ENCODE data around the gene PIEZO1. TPM values are rescaled to one million over a fixed set of nuclear protein-coding genes. Genes with fewer than 3 reads are reported as not detected.

The PIEZO1 gene
- total and polyA plus RNA-seq, 9 of the 15 experiments (the other 6 are each of a cell fraction or from before 2014, with no cell fraction given), result 3.6 to 432 (median 131) TPM

DNA sequence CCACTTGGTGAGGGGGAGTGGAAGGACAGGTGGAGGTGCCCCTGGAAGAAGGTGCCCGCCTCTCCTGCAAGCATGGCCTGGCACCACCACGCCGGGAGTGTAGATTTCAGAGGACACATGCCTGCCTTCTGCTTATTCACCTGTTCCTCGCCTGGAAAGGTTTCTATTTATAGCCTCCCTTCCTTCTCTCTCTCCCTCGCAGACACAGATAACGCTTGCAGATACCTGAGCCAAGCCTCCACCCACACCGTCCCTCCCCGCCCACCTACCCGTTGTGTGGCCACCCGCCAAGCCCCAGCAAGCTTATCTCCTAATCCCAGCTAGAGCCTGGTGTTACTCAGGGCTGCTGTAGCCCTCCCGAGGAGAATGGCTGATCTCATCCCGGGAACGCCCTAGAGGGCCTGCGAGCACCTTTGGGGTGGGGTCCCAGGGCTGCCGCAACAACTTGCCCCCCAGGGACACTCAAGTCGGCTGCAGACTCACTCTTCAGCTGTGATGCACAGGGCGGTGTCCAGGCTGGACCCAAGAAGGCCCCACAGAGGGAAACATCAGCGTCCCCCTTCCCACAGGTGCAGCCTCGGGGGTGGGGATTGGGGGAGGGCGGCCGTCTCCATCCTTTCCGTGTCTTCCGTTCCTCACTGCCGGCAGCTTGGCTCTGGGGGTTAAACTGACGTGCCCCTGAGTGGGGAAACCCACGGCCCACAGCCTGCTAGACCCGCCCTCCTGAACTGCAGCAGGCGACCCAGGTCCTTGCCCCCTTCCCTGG, 96.8 kb downstream of the PIEZO1 start (continued):
- TF ChIP-seq ETS2 (tag; IDR thresholded peaks at IDR 0.05; ENCODE audit: borderline replicate concordance, poor library complexity, severe bottlenecking) (no peak), SREBF2 (CRISPR knock-in tag; IDR thresholded peaks at IDR 0.05) (no peak), ZNF143 (CRISPR knock-in tag; IDR thresholded peaks at IDR 0.05) (peak; percentile 45; the same call in 1 of the 2 replicates), TAF15 (IDR thresholded peaks at IDR 0.05; ENCODE audit: low read depth, low read length) (0 out of 2 replicates have a peak, but pooled peaks have one; percentile 51), FOXJ3 (CRISPR knock-in tag; IDR thresholded peaks at IDR 0.05) (no peak), SP1 (CRISPR knock-in tag; IDR thresholded peaks at IDR 0.05) (peak; percentile 56), LARP7 (IDR thresholded peaks at IDR 0.05) (peak; percentile 33; the same call in 1 of the 2 replicates), SMARCC2 (IDR thresholded peaks at IDR 0.05; ENCODE audit: low read depth) (peak; percentile 90), CHD2 (IDR thresholded peaks at IDR 0.05; ENCODE audit: low read depth, low read length) (no peak)
- TF ChIP-seq, protein P1, sequence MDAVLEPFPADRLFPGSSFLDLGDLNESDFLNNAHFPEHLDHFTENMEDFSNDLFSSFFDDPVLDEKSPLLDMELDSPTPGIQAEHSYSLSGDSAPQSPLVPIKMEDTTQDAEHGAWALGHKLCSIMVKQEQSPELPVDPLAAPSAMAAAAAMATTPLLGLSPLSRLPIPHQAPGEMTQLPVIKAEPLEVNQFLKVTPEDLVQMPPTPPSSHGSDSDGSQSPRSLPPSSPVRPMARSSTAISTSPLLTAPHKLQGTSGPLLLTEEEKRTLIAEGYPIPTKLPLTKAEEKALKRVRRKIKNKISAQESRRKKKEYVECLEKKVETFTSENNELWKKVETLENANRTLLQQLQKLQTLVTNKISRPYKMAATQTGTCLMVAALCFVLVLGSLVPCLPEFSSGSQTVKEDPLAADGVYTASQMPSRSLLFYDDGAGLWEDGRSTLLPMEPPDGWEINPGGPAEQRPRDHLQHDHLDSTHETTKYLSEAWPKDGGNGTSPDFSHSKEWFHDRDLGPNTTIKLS (IDR thresholded peaks at IDR 0.05; ENCODE audit: borderline replicate concordance, low read depth), result 0 out of 2 replicates have a peak, but pooled peaks have one; percentile 14
- TF ChIP-seq, protein P2, sequence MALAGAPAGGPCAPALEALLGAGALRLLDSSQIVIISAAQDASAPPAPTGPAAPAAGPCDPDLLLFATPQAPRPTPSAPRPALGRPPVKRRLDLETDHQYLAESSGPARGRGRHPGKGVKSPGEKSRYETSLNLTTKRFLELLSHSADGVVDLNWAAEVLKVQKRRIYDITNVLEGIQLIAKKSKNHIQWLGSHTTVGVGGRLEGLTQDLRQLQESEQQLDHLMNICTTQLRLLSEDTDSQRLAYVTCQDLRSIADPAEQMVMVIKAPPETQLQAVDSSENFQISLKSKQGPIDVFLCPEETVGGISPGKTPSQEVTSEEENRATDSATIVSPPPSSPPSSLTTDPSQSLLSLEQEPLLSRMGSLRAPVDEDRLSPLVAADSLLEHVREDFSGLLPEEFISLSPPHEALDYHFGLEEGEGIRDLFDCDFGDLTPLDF (CRISPR knock-in tag; IDR thresholded peaks at IDR 0.05), result no peak
- TF ChIP-seq, protein P3, sequence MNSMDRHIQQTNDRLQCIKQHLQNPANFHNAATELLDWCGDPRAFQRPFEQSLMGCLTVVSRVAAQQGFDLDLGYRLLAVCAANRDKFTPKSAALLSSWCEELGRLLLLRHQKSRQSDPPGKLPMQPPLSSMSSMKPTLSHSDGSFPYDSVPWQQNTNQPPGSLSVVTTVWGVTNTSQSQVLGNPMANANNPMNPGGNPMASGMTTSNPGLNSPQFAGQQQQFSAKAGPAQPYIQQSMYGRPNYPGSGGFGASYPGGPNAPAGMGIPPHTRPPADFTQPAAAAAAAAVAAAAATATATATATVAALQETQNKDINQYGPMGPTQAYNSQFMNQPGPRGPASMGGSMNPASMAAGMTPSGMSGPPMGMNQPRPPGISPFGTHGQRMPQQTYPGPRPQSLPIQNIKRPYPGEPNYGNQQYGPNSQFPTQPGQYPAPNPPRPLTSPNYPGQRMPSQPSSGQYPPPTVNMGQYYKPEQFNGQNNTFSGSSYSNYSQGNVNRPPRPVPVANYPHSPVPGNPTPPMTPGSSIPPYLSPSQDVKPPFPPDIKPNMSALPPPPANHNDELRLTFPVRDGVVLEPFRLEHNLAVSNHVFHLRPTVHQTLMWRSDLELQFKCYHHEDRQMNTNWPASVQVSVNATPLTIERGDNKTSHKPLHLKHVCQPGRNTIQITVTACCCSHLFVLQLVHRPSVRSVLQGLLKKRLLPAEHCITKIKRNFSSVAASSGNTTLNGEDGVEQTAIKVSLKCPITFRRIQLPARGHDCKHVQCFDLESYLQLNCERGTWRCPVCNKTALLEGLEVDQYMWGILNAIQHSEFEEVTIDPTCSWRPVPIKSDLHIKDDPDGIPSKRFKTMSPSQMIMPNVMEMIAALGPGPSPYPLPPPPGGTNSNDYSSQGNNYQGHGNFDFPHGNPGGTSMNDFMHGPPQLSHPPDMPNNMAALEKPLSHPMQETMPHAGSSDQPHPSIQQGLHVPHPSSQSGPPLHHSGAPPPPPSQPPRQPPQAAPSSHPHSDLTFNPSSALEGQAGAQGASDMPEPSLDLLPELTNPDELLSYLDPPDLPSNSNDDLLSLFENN (IDR thresholded peaks at IDR 0.05; ENCODE audit: low read depth in 2 of 2, low read length in 2 of 2), result peak in 1 of 2 experiments; percentile 86; a peak in 2 of 4 replicates
- TF ChIP-seq, protein P4, sequence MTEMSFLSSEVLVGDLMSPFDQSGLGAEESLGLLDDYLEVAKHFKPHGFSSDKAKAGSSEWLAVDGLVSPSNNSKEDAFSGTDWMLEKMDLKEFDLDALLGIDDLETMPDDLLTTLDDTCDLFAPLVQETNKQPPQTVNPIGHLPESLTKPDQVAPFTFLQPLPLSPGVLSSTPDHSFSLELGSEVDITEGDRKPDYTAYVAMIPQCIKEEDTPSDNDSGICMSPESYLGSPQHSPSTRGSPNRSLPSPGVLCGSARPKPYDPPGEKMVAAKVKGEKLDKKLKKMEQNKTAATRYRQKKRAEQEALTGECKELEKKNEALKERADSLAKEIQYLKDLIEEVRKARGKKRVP (CRISPR knock-in tag; IDR thresholded peaks at IDR 0.05), result no peak
- TF ChIP-seq, protein P5, sequence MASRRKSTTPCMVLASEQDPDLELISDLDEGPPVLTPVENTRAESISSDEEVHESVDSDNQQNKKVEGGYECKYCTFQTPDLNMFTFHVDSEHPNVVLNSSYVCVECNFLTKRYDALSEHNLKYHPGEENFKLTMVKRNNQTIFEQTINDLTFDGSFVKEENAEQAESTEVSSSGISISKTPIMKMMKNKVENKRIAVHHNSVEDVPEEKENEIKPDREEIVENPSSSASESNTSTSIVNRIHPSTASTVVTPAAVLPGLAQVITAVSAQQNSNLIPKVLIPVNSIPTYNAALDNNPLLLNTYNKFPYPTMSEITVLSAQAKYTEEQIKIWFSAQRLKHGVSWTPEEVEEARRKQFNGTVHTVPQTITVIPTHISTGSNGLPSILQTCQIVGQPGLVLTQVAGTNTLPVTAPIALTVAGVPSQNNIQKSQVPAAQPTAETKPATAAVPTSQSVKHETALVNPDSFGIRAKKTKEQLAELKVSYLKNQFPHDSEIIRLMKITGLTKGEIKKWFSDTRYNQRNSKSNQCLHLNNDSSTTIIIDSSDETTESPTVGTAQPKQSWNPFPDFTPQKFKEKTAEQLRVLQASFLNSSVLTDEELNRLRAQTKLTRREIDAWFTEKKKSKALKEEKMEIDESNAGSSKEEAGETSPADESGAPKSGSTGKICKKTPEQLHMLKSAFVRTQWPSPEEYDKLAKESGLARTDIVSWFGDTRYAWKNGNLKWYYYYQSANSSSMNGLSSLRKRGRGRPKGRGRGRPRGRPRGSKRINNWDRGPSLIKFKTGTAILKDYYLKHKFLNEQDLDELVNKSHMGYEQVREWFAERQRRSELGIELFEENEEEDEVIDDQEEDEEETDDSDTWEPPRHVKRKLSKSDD (conservative IDR thresholded peaks at IDR 0.05; ENCODE audit: low read length), result no peak
